ENCODE results near the gene EFCAB6. TPM values are rescaled to one million over a fixed set of nuclear protein-coding genes. Genes with fewer than 3 reads are reported as not detected.
A peak's percentile ranks its signal among the peaks of the same experiment; 100 is the strongest.

EFCAB6 gene
- total RNA-seq, 3 donors from 2014 or later = 3.0 to 9.8 (median 5.9) TPM

GRCh38 chr22:43833286-43834240, 21.5 kb upstream of the EFCAB6 start:
- DNase-seq (ENCODE audit: low spot score in 2 of 2) = no peak
- TF ChIP-seq CTCF (IDR thresholded peaks at IDR 0.05) (no peak), POLR2A (IDR thresholded peaks at IDR 0.05) (no peak), POLR2AphosphoS5 (IDR thresholded peaks at IDR 0.05) (no peak)
- intact Hi-C loops (cut with DNase I; ENCODE audit: low total_unique reads) = no loop called here
- no peak overlapping the region for H3K4me3 ChIP-seq
- H3K27me3 ChIP-seq = no peaks in the 10 kb centered on the region
- H3K36me3 ChIP-seq = no peaks in the 10 kb centered on the region
- no peak overlapping the region for H3K27ac ChIP-seq
- no peaks in the 10 kb centered on the region for H3K9me3 ChIP-seq
- H3K4me1 ChIP-seq = no peaks in the 10 kb centered on the region

GRCh38 chr22:43832393-43833265, 20.5 kb upstream of the EFCAB6 start:
- Histone ChIP-seq H3K4me1 (no peaks in the 10 kb centered on the region), H3K27ac (no peak overlapping the region), H3K27me3 (no peaks in the 10 kb centered on the region), H3K9me3 (no peaks in the 10 kb centered on the region), H3K36me3 (no peaks in the 10 kb centered on the region), H3K4me3 (no peak overlapping the region)
- intact Hi-C loops (cut with DNase I; ENCODE audit: low total_unique reads) = no loop called here
- no peak for TF ChIP-seq POLR2AphosphoS5 (IDR thresholded peaks at IDR 0.05)
- no peak for TF ChIP-seq CTCF (IDR thresholded peaks at IDR 0.05)
- TF ChIP-seq POLR2A (IDR thresholded peaks at IDR 0.05) = no peak
- no peak for DNase-seq (ENCODE audit: low spot score in 2 of 2)

- no peak for TF ChIP-seq POLR2A (IDR thresholded peaks at IDR 0.05)
- TF ChIP-seq CTCF (IDR thresholded peaks at IDR 0.05) = no peak
- Histone ChIP-seq H3K36me3 (no peaks in the 10 kb centered on the region), H3K27ac (no peak overlapping the region), H3K4me1 (no peaks in the 10 kb centered on the region), H3K4me3 (no peak overlapping the region), H3K9me3 (no peaks in the 10 kb centered on the region), H3K27me3 (no peaks in the 10 kb centered on the region)
- intact Hi-C loops (cut with DNase I; ENCODE audit: low total_unique reads) = no loop called here
- no peak for DNase-seq (ENCODE audit: low spot score in 2 of 2)
Observed at GRCh38 chr22:43831561-43832392, 19.7 kb upstream of the EFCAB6 start.

GRCh38 chr22:43830931-43831560, 18.9 kb upstream of the EFCAB6 start:
- no peak for DNase-seq (ENCODE audit: low spot score in 2 of 2)
- Histone ChIP-seq H3K9me3 (no peaks in the 10 kb centered on the region), H3K4me1 (no peaks in the 10 kb centered on the region), H3K36me3 (no peaks in the 10 kb centered on the region), H3K27me3 (no peaks in the 10 kb centered on the region), H3K4me3 (no peak overlapping the region), H3K27ac (peak overlapping the region in 1 of 2 donors; percentile 74)
- intact Hi-C loops (cut with DNase I; ENCODE audit: low total_unique reads) = no loop called here
- TF ChIP-seq POLR2A (IDR thresholded peaks at IDR 0.05) (no peak), CTCF (IDR thresholded peaks at IDR 0.05) (no peak), POLR2AphosphoS5 (IDR thresholded peaks at IDR 0.05) (no peak)

All from breast epithelium (tissue), 4 donors.